Small intestine (tissue), 7 donors: Measurements from ENCODE around the gene MGAT1. TPM values are rescaled to one million over a fixed set of nuclear protein-coding genes. Genes with fewer than 3 reads are reported as not detected.
"Not testable (repeated sequence)": the region's sequence is repeated elsewhere in the genome, so short reads cannot be mapped to it uniquely, and the experiment has no call there.

Source experiments
- DNase-seq, 2 donors: peaks; one replicate each; pipeline versions ENCODE4 v3.0.0 to v3.0.0-alpha.2; 2013
- FAIRE-seq: peaks from 2 replicates; lab custom pipeline; 2012; peaks lifted over from hg19 to GRCh38; lab: Jason Lieb, UNC
- H3K27ac ChIP-seq, 3 donors: one replicate each; pipeline ENCODE4 v1.5.1; 2013; ENCODE audit warnings: low read length in 2 of 3, mild to moderate bottlenecking in 2 of 3, control low read depth in 1 of 3, inconsistent platforms in 1 of 3, low read depth in 1 of 3, moderate library complexity in 1 of 3
- H3K27me3 ChIP-seq, 3 donors: one replicate each; pipeline ENCODE4 v1.6.1; 2013; ENCODE audit warnings: low read length in 3 of 3, inconsistent platforms in 1 of 3; ENCODE audit not compliant: control insufficient read depth in 3 of 3, insufficient read depth in 3 of 3
- H3K36me3 ChIP-seq, 3 donors: one replicate each; pipeline ENCODE4 v1.6.1; 2013; ENCODE audit warnings: low read length in 3 of 3, inconsistent platforms in 1 of 3, low read depth in 1 of 3, mild to moderate bottlenecking in 1 of 3, moderate library complexity in 1 of 3; ENCODE audit not compliant: control insufficient read depth in 3 of 3, insufficient read depth in 2 of 3
- H3K4me1 ChIP-seq, 3 donors: one replicate each; pipeline ENCODE4 v1.6.1; 2013; ENCODE audit warnings: low read length in 2 of 3, inconsistent platforms in 1 of 3, low read depth in 1 of 3, mild to moderate bottlenecking in 1 of 3, moderate library complexity in 1 of 3; ENCODE audit not compliant: control insufficient read depth in 3 of 3, insufficient read depth in 2 of 3
- H3K4me3 ChIP-seq, 3 donors: one replicate each; pipeline ENCODE4 v1.5.1; 2013; ENCODE audit warnings: low read length in 3 of 3, control low read depth in 1 of 3, inconsistent platforms in 1 of 3, low read depth in 1 of 3, mild to moderate bottlenecking in 1 of 3, moderate library complexity in 1 of 3
- H3K9me3 ChIP-seq, 2 donors: one replicate each; pipeline ENCODE4 v1.6.1; 2013; ENCODE audit warnings: low read depth in 1 of 2, low read length in 1 of 2; ENCODE audit not compliant: control insufficient read depth in 2 of 2, insufficient read depth in 1 of 2
- WGBS, 3 donors: extraction: QIAGEN DNeasy Blood & Tissue Kit; methylation state at CpG; one replicate each; pipeline ENCODE4 v1.1.7; 2013; 5-methylcytosine and 5-hydroxymethylcytosine counted together
- polyA plus RNA-seq, 4 donors: library from polyadenylated mRNA; stranded (reverse) in 3 of 4; unstranded in 1 of 4; fragments of 200-250 nt in 3 of 4; fragments of 120-200 nt in 1 of 4; gene quantifications; one replicate each; pipeline versions ENCODE4 v1.2.1 to v1.2.3, GENCODE V29; 2013
- donor health status: healthy with polysubstance abuse.
- donor health status: control.
- donor health status: control.
- donor health status: Bipolar disorder and iron deficiency.
- donor health status: healthy.

Gene MGAT1
- polyA plus RNA-seq, 4 donors, result 52.3 to 125 (median 89.2) TPM

DNA sequence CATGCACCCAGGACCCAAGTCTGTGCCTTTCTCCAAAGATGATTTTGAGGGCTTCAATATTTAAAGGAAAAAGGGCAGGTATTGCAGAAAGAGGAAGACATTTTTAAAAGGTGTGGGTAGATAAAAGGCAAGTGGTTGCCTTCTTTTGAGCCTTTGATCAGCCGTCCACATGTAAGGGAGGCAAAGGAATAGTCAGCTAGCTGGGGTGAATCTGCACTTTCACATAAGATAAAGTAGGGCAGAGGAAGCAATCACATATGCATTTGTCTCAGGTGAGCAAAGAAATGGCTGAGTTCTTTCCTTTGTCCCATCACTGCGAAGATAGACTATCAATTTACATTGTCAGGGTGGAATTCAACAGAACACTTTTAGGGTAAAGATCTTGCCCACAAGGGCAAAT, 19.9 kb downstream of the MGAT1 start:
- WGBS, 3 donors, result 61 to 82% (median 78%) methylated on average over 2 of the region's 2 CpGs
- no peak for FAIRE-seq
- no peaks in the 10 kb centered on the region for H3K9me3 ChIP-seq
- DNase-seq, result no peak
- no peak overlapping the region for H3K4me3 ChIP-seq
- H3K4me1 ChIP-seq, result no peaks in the 10 kb centered on the region
- H3K36me3 ChIP-seq, result peaks cover 0 to 5% (median 0%) of the 10 kb centered on the region in 3 donors
- no peaks in the 10 kb centered on the region for H3K27me3 ChIP-seq
- H3K27ac ChIP-seq, result no peak overlapping the region

DNA sequence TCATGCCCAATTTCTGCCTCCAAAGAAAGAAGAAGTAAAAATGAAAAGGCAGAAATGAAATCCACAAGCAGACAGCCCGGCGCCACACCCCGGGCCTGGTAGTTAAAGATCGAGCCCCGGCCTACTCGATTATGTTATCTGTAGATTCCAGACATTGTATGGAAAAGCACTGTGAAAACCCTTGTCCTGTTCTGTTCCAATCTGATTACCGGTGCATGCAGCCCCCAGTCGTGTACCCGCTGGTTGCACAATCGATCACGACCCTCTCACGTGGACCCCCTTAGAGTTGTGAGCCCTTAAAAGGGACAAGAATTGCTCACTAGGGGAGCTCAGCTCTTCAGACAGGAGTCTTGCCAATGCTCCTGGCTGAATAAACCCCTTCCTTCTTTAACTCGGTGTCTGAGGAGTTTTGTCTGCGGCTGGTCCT, 20.7 kb downstream of the MGAT1 start:
- not testable (repeated sequence) for DNase-seq, H3K36me3 ChIP-seq, H3K9me3 ChIP-seq, H3K4me1 ChIP-seq, H3K27ac ChIP-seq, FAIRE-seq, H3K27me3 ChIP-seq, H3K4me3 ChIP-seq
- 83 to 95% (median 89%) methylated on average over 14 of the region's 14 CpGs for WGBS, 3 donors

DNA sequence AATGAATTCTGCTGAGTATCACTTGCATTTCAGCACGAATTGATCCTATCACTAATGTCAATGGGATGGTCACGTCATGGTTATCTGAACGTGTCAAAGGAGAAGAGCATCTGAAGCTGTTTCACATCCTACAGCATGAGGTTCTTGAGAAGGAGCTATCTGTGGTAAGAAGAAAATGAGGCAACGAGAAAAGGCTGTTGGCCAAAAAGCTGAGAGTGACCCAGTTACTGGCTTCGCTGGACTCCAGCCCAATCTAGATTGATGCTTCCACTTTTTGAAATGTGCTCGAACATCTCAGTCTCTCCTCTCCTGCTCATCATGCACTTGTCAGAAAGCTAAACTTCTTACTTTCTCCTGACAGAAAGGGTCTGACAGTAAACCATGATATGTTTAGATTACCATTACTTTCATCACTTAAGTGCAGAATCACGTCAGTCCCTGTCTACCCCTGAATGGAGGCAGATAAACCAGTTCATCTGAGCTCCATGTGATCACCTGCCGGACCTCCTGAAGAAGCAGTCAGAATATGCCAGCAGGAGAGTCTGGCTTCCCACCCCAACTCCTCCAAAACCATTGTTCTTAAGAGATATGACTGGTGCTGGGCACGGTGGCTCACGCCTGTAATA, 22.5 kb downstream of the MGAT1 start:
- DNase-seq (no peak), FAIRE-seq (no peak)
- 77 to 89% (median 82%) methylated on average over 10 of the region's 10 CpGs for WGBS, 3 donors
- H3K4me1 ChIP-seq, result no peaks in the 10 kb centered on the region
- no peak overlapping the region for H3K4me3 ChIP-seq
- no peaks in the 10 kb centered on the region for H3K9me3 ChIP-seq
- H3K27ac ChIP-seq, result no peak overlapping the region
- no peaks in the 10 kb centered on the region for H3K36me3 ChIP-seq
- no peaks in the 10 kb centered on the region for H3K27me3 ChIP-seq

DNA sequence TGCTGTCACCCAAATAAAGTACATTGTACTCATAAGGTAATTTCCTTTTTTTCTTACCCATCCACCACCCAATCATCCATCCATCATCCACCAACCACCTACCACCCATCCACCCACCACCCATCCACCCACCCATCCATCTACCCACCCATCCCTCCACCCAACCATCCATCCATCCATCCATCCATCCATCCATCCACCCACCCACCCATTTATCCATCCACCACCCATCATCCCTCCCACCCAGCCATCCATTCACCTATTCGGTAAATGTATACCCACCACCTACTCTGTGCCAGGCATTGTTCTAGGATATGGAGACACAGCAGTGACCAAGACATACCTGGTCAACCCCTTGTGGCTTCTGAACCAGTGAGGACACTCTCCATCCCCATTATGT, 25.1 kb downstream of the MGAT1 start:
- H3K27me3 ChIP-seq, result no peaks in the 10 kb centered on the region
- H3K9me3 ChIP-seq, result peaks cover 0 to under 1% of the 10 kb centered on the region in 2 donors
- H3K27ac ChIP-seq, result no peak overlapping the region
- no peaks in the 10 kb centered on the region for H3K36me3 ChIP-seq
- FAIRE-seq, result no peak
- no peaks in the 10 kb centered on the region for H3K4me1 ChIP-seq
- WGBS, 3 donors, result 89 to 97% (median 91%) methylated on average over 1 of the region's 1 CpG
- no peak for DNase-seq
- H3K4me3 ChIP-seq, result no peak overlapping the region

DNA sequence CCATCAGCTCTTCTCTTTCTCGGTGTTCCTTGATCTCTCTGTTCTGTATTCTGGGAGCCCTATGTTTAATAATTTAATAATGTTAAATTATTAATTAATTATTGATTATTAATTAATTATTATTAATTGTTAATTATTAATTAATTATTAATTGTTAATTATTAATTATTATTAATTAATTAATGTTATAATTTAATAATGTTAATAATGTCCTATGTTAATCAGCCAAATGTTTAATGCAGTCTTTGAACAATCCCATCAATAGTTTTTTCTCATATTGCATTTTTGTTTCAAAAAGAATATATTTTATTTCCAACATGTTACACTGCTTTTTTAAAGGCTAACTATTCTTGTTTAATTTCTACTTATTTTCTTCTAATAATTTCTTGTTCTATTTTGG, 26.2 kb downstream of the MGAT1 start:
- Histone ChIP-seq H3K4me3 (no peak overlapping the region), H3K27ac (no peak overlapping the region), H3K9me3 (peaks cover 0 to 3% of the 10 kb centered on the region in 2 donors), H3K36me3 (no peaks in the 10 kb centered on the region), H3K27me3 (no peaks in the 10 kb centered on the region), H3K4me1 (no peaks in the 10 kb centered on the region)
- 100% methylated on average over 1 of the region's 1 CpG for WGBS, 3 donors
- FAIRE-seq, result peak; percentile 71
- DNase-seq, result no peak

DNA sequence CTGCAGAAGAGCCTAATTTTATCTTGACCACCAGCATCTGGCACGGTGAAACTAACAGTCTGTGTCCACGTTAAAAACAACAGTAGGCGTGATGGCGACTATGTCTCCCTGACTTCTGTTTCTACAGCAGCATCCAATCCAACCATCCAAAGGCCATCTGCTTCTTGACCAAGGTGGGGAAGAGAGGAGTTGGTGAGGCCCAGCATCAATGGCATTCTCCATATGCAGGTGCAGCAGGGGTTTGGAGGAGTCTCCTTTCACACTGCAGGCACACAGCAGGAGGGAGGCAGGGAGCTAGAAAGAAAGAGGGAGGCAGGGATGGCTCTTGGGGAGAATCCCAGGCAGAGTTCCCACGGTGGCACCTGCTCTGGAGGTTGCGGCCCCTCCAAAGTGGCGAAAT, 27.0 kb downstream of the MGAT1 start:
- DNase-seq (no peak), FAIRE-seq (no peak)
- peaks cover 0 to 3% of the 10 kb centered on the region in 2 donors for H3K9me3 ChIP-seq
- H3K36me3 ChIP-seq, result no peaks in the 10 kb centered on the region
- H3K27ac ChIP-seq, result no peak overlapping the region
- H3K27me3 ChIP-seq, result no peaks in the 10 kb centered on the region
- H3K4me1 ChIP-seq, result no peaks in the 10 kb centered on the region
- 86 to 92% (median 92%) methylated on average over 7 of the region's 7 CpGs for WGBS, 3 donors
- no peak overlapping the region for H3K4me3 ChIP-seq

DNA sequence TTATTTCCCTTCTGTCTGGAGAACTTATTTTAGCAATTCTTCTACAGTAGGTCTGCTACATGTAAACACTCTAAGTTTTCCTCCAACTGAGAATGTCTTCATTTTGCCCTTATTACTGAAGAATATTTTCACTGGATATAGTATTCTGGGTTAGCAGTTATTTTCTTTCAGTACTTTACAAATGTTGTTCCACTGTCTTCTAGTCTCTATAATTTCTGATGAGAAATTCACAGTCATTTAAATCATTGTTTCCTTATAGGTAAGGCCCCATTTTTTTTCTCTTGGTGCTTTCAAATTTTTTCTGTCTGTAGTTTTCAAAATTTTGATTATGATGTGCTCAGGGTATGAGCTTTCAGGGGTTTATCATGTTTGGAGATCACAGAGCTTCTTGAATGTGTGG, 30.8 kb downstream of the MGAT1 start:
- Histone ChIP-seq H3K36me3 (no peaks in the 10 kb centered on the region), H3K27ac (no peak overlapping the region), H3K4me3 (no peak overlapping the region), H3K27me3 (no peaks in the 10 kb centered on the region), H3K9me3 (peaks cover 0 to 3% of the 10 kb centered on the region in 2 donors), H3K4me1 (no peaks in the 10 kb centered on the region)
- no peak for DNase-seq
- FAIRE-seq, result no peak

DNA sequence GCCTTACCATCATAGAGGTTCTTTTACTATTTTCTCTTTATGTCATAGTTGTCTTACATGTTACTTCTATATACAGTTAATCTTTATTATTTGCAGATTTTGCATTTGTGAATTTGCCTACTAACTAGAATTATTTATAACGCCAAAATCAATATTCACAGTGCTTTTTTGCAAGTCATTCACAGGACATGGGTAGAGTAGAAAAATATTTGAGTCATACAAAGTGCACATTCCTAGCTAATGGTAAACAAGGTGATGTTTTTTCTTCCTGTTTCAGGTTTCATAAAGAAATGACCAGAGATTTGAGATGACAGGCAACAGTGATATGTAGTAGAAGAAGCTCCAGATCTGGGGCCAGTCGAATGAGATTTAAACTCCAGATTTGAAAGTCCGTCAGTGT, 32.8 kb downstream of the MGAT1 start:
- no peak for DNase-seq
- no peak for FAIRE-seq
- no peaks in the 10 kb centered on the region for H3K27me3 ChIP-seq
- H3K4me1 ChIP-seq, result no peaks in the 10 kb centered on the region
- H3K9me3 ChIP-seq, result peaks cover 0 to 3% of the 10 kb centered on the region in 2 donors
- WGBS, 3 donors, result 75 to 90% (median 83%) methylated on average over 3 of the region's 3 CpGs
- H3K36me3 ChIP-seq, result no peaks in the 10 kb centered on the region
- H3K4me3 ChIP-seq, result no peak overlapping the region
- H3K27ac ChIP-seq, result no peak overlapping the region

DNA sequence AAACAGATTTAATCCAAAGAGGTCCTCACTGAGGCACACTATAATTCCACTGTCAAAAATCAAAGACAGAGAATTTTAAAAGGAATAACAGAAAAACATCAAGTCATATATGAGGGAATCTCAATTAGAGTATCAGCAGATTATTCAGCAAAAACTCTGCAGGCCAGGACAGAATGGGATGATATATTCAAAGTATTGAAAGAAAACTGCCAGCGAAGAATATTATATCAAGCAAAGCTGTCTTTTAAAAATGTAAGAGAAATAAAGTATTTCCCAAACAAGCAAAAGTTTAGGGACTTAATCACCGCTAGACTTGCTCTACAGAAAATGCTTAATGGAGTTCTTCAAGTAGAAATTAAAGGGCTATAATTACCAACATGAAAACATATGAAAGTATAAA, 47.0 kb downstream of the MGAT1 start:
- Histone ChIP-seq H3K27ac (no peak overlapping the region), H3K4me1 (no peaks in the 10 kb centered on the region), H3K4me3 (no peak overlapping the region), H3K36me3 (no peaks in the 10 kb centered on the region), H3K27me3 (peaks cover 0 to 7% (median 0%) of the 10 kb centered on the region in 3 donors), H3K9me3 (peaks cover 0 to 13% of the 10 kb centered on the region in 2 donors)
- DNase-seq (no peak), FAIRE-seq (no peak)
- WGBS, 3 donors, result 62 to 68% (median 65%) methylated on average over 2 of the region's 2 CpGs
